Adrenal gland (tissue), 12 donors: Measurements from ENCODE around the gene SHISA5. TPM values are rescaled to one million over a fixed set of nuclear protein-coding genes. Genes with fewer than 3 reads are reported as not detected.

Experiments used
- DNase-seq, 7 donors: peaks; one replicate each; pipeline ENCODE4 v3.0.0-alpha.2; 2019 to 2020
- H3K27ac ChIP-seq, 5 donors: fragments of 200-600 bp; sonication (generic) in 4 of 5; 1 replicate in 3 of 5; 2 replicates in 2 of 5; pipeline versions ENCODE4 v1.5.1 to v1.8.0; 2016 to 2020; ENCODE audit warnings: mild to moderate bottlenecking in 1 of 5
- H3K27me3 ChIP-seq: fragments of 200-600 bp; 2 replicates; pipeline ENCODE4 v1.8.0; 2021
- H3K36me3 ChIP-seq, 2 donors: fragments of 200-600 bp; replicated peaks in 1 of 2; 1 replicate in 1 of 2; 2 replicates in 1 of 2; pipeline versions ENCODE4 v1.5.1 to v1.8.0; 2018 to 2022
- H3K4me1 ChIP-seq, 2 donors: fragments of 200-600 bp; replicated peaks in 1 of 2; 1 replicate in 1 of 2; 2 replicates in 1 of 2; pipeline versions ENCODE4 v1.5.1 to v1.8.0; 2018 to 2021
- H3K4me3 ChIP-seq, 4 donors: fragments of 200-600 bp; sonication (generic) in 3 of 4; one replicate each; pipeline ENCODE4 v1.5.1; 2016 to 2018
- H3K9me3 ChIP-seq, 3 donors: fragments of 200-600 bp; sonication (generic) in 1 of 3; replicated peaks in 1 of 3; 1 replicate in 2 of 3; 2 replicates in 1 of 3; pipeline versions ENCODE4 v1.5.1 to v1.8.0; 2016 to 2021
- CTCF ChIP-seq, 6 experiments: fragments of 450-650 bp in 4 of 6; fragments of 200-600 bp in 2 of 6; sonication (generic) in 1 of 6; IDR thresholded peaks; 1 replicate in 5 of 6; 2 replicates in 1 of 6; pipeline versions ENCODE4 v1.5.1 to v1.8.0; 2016 to 2021; ENCODE audit warnings: antibody characterized with exemption in 6 of 6, mild to moderate bottlenecking in 2 of 6, moderate library complexity in 1 of 6
- POLR2A ChIP-seq, 2 donors: fragments of 450-650 bp; IDR thresholded peaks; one replicate each; pipeline ENCODE4 v1.6.1; 2017; ENCODE audit warnings: antibody characterized with exemption in 2 of 2, mild to moderate bottlenecking in 2 of 2, moderate library complexity in 1 of 2
- WGBS, 4 donors: extraction: QIAGEN DNeasy Blood & Tissue Kit in 2 of 4; methylation state at CpG; one replicate each; pipeline versions ENCODE4 v1.1.5 to v1.1.7; 2013 to 2017; 5-methylcytosine and 5-hydroxymethylcytosine counted together
- intact Hi-C, 2 donors: fragments of 100-400 bp; cut with DNase I; formaldehyde crosslinking; loops; one replicate each; pipeline versions ENCODE4 v1.14.1 to v1.15.0; 2022 to 2023
- polyA plus RNA-seq, 3 donors: library from polyadenylated mRNA; stranded (reverse); fragments of 200-250 nt in 2 of 3; fragments of 350-450 nt in 1 of 3; fragmentation: Illumina TruSeq in 1 of 3; extraction: RNeasy Lipid Tissue Mini Kit (QIAGEN cat#74804) in 1 of 3; gene quantifications; one replicate each; pipeline ENCODE4 v1.2.3, GENCODE V29; 2013 to 2014
- total RNA-seq, 9 donors: library from RNA; depleted of rRNA in 4 of 9; stranded (reverse); fragments of >200 nt in 4 of 9; fragments of 120-200 nt in 1 of 9; fragmentation: NEBNext Ultra II Directional in 1 of 9; extraction: Animal tissue kit (Norgen Biotek cat#: 25700) in 1 of 9; gene quantifications; one replicate each; pipeline versions ENCODE4 v1.1.0 to v1.2.4, GENCODE V29; 2013 to 2023
- donor health status: healthy with polysubstance abuse.
- donor health status: Bipolar disorder and iron deficiency.
- donor health status: DM: yes; HTN: yes; CAD: no.
- donor health status: DM: no; HTN: no; CAD: no.
- donor health status: DM: no; HTN: no; CAD: no.
- donor health status: DM: yes; HTN: yes; CAD: no.

The SHISA5 gene
- total and polyA plus RNA-seq, 12 donors, result 77.2 to 167 (median 128) TPM

DNA sequence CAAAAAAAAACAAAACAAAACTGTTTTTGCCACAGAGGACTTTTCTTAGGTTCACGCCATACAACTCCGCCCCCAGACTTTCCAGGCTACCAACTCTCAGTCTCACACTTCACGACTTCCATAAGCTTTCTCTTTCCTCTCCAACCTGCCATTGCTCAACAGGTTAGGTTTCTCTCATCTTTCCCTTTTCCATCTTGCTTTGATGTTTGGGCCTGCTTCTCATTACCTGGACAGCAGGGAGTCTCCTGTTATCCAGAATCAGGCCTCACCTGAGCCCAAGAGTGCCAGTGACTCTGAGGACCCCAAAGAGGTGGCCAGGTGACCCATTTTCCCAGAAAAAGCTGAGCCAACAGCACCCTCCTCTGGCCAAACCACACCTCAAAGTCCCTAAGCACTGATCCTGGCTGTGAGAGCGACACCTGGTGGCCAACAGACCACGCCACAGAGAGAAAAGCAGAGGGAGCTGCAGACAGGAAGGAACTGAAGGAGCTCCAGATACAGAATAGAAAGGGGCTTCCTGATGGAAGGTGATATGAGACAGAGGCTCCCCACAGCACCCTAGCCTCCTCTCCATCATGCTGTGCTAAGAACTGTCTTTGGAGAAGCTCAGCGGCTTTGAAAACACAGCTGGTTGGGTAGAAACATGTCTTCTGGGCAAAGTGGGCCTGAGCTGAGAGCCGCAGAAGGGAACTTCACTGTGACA lies 68.0 kb downstream of the SHISA5 start:
- H3K27me3 ChIP-seq, result no peaks in the 10 kb centered on the region
- WGBS, 4 donors, result 36 to 42% (median 39%) methylated on average over 5 to 7 of the region's 7 CpGs
- no peak for TF ChIP-seq POLR2A (IDR thresholded peaks at IDR 0.05)
- peak; percentile 99 to 100 (median 100) for TF ChIP-seq CTCF (IDR thresholded peaks at IDR 0.05)
- H3K4me1 ChIP-seq, result peaks cover 7 to 15% of the 10 kb centered on the region in 2 donors
- H3K36me3 ChIP-seq, result peaks cover 0 to 20% of the 10 kb centered on the region in 2 donors
- intact Hi-C loops, result loop anchor here (5.0 to 10.0 kb wide), 4 partner anchors 39 to 241 kb away; no protein-coding TSS in a partner anchor
- H3K27ac ChIP-seq, result peak overlapping the region in 1 of 5 donors; percentile 46
- no peaks in the 10 kb centered on the region for H3K9me3 ChIP-seq
- H3K4me3 ChIP-seq, result no peak overlapping the region
- DNase-seq, result peak; percentile 77 to 95 (median 89)

DNA sequence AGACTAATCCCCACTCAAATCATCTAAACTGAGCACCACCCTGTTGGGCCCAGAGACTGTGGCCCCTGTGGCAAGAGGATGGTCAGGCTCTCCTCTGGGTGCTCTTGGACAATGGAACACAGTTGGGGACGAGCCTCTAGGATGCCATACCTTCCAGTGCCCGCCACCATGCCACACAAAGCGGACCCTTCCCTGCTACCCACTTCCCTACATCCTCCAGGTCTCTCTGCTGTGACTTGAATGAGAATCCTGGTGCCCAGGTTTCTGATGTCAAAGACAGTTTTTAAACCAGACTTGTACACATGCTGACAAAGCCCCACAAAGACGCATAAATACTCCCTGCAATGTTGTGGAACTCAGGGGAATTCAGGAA lies 68.8 kb downstream of the SHISA5 start:
- no peaks in the 10 kb centered on the region for H3K27me3 ChIP-seq
- 75 to 87% (median 79%) methylated on average over 4 of the region's 4 CpGs for WGBS, 4 donors
- intact Hi-C loops, result loop anchor here (5.0 to 10.0 kb wide), 4 partner anchors 38 to 240 kb away; no protein-coding TSS in a partner anchor
- H3K4me1 ChIP-seq, result peaks cover 5 to 14% of the 10 kb centered on the region in 2 donors
- DNase-seq, result no peak
- H3K4me3 ChIP-seq, result no peak overlapping the region
- no peaks in the 10 kb centered on the region for H3K9me3 ChIP-seq
- TF ChIP-seq CTCF (IDR thresholded peaks at IDR 0.05) (no peak), POLR2A (IDR thresholded peaks at IDR 0.05) (no peak)
- H3K27ac ChIP-seq, result peak overlapping the region in 1 of 5 donors; percentile 79
- peaks cover 0 to 20% of the 10 kb centered on the region in 2 donors for H3K36me3 ChIP-seq

GRCh38 chr3:48434591-48435222 lies 69.3 kb downstream of the SHISA5 start:
- 62 to 74% (median 69%) methylated on average over 9 to 15 of the region's 15 CpGs for WGBS, 4 donors
- peaks cover 8 to 18% of the 10 kb centered on the region in 2 donors for H3K4me1 ChIP-seq
- DNase-seq, result no peak

More at GRCh38 chr3:48434591-48435222, 69.3 kb downstream of the SHISA5 start:
- no peak for TF ChIP-seq POLR2A (IDR thresholded peaks at IDR 0.05)
- TF ChIP-seq CTCF (IDR thresholded peaks at IDR 0.05), result no peak
- peak overlapping the region in 1 of 5 donors; percentile 79 for H3K27ac ChIP-seq
- intact Hi-C loops, result loop anchor here (5.0 to 10.0 kb wide), 4 partner anchors 37 to 240 kb away; no protein-coding TSS in a partner anchor
- H3K36me3 ChIP-seq, result peaks cover 0 to 20% of the 10 kb centered on the region in 2 donors
- no peaks in the 10 kb centered on the region for H3K9me3 ChIP-seq
- H3K4me3 ChIP-seq, result no peak overlapping the region
- no peaks in the 10 kb centered on the region for H3K27me3 ChIP-seq
